ENCODE data around the gene CATSPERD. TPM values are rescaled to one million over a fixed set of nuclear protein-coding genes. Genes with fewer than 3 reads are reported as not detected.
A peak's percentile ranks its signal among the peaks of the same experiment; 100 is the strongest.

Gene CATSPERD
- total RNA-seq, 1 experiment from 2014 or later, result not detected

- no peak overlapping the region for H4K8ac ChIP-seq (replicated peaks; ENCODE audit: insufficient read length, low read depth, low read length)
- H3K18ac ChIP-seq (ENCODE audit: insufficient read length, low read depth, low read length), result no peak overlapping the region
- Mint-ChIP-seq H3K9me3 (no peaks in the 10 kb centered on the region), H3K27me3 (ENCODE audit: low read depth) (no peaks in the 10 kb centered on the region; the same call in 1 of the 2 replicates), H3K36me3 (ENCODE audit: insufficient read depth in 1 of 3, low read depth in 3 of 3) (peaks cover 14 to 44% (median 29%) of the 10 kb centered on the region in 3 experiments; a peak in 6 of 7 replicates), H3K27ac (peak overlapping the region in 1 of 3 experiments; percentile 44; a peak in 1 of 7 replicates), H3K4me3 (no peak overlapping the region), H3K4me1 (peaks cover 2 to 7% of the 10 kb centered on the region in 2 experiments; a peak in 3 of 4 replicates)
- DNase-seq, result no peak
- H2AK5ac ChIP-seq (ENCODE audit: insufficient read length, low read length), result no peak overlapping the region
- no peaks in the 10 kb centered on the region for H3K79me2 ChIP-seq (ENCODE audit: insufficient read depth, low read length)
- no peak overlapping the region for H3K9ac ChIP-seq (ENCODE audit: extremely low read depth, insufficient read length, low read length)
- no peak overlapping the region for H3T11ph ChIP-seq (ENCODE audit: low read length)
- TF ChIP-seq, protein P1, sequence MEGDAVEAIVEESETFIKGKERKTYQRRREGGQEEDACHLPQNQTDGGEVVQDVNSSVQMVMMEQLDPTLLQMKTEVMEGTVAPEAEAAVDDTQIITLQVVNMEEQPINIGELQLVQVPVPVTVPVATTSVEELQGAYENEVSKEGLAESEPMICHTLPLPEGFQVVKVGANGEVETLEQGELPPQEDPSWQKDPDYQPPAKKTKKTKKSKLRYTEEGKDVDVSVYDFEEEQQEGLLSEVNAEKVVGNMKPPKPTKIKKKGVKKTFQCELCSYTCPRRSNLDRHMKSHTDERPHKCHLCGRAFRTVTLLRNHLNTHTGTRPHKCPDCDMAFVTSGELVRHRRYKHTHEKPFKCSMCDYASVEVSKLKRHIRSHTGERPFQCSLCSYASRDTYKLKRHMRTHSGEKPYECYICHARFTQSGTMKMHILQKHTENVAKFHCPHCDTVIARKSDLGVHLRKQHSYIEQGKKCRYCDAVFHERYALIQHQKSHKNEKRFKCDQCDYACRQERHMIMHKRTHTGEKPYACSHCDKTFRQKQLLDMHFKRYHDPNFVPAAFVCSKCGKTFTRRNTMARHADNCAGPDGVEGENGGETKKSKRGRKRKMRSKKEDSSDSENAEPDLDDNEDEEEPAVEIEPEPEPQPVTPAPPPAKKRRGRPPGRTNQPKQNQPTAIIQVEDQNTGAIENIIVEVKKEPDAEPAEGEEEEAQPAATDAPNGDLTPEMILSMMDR (conservative IDR thresholded peaks at IDR 0.05), result no peak
- WGBS (ENCODE audit: extremely low coverage, insufficient read length, low lambda C conversion rate), result no CpG with 5 or more reads among the region's 13 CpGs
- H4K91ac ChIP-seq (ENCODE audit: insufficient read length, low read depth, low read length), result no peak overlapping the region
- no peaks in the 10 kb centered on the region for H3K79me1 ChIP-seq (ENCODE audit: insufficient read depth, low read depth, low read length, poor library complexity, severe bottlenecking)
- H2BK12ac ChIP-seq (ENCODE audit: insufficient read length, low read depth, low read length), result no peak overlapping the region
- H3K4me2 ChIP-seq (ENCODE audit: insufficient read depth, insufficient read length, low read length), result no peak overlapping the region
- no peak overlapping the region for H4K5ac ChIP-seq (ENCODE audit: insufficient read length, low read depth, low read length)
- H3K23ac ChIP-seq (ENCODE audit: insufficient read length, low read depth, low read length), result no peak overlapping the region
- H3K23me2 ChIP-seq (ENCODE audit: insufficient read length, low read depth, low read length, poor library complexity, severe bottlenecking), result no peaks in the 10 kb centered on the region
- H3K4me1 ChIP-seq (ENCODE audit: insufficient read depth, low read length), result no peaks in the 10 kb centered on the region
- no peaks in the 10 kb centered on the region for H4K20me1 ChIP-seq (ENCODE audit: control insufficient read depth, insufficient read depth, insufficient read length)
- no peaks in the 10 kb centered on the region for H3K27me3 ChIP-seq (ENCODE audit: insufficient read depth, low read length)
- H2BK20ac ChIP-seq (ENCODE audit: low read depth, low read length, poor library complexity, severe bottlenecking), result no peak overlapping the region
- no peak overlapping the region for H2BK5ac ChIP-seq (ENCODE audit: insufficient read length, low read length)
- no peak overlapping the region for H3K56ac ChIP-seq (ENCODE audit: insufficient read length, low read depth, low read length)
- no peak overlapping the region for H2BK120ac ChIP-seq (ENCODE audit: low read depth, low read length, poor library complexity, severe bottlenecking)
- no peak overlapping the region for H3K4ac ChIP-seq (ENCODE audit: low read depth, low read length)
- no peaks in the 10 kb centered on the region for H3K9me3 ChIP-seq (ENCODE audit: control insufficient read depth, low read depth, low read length)
- no peak overlapping the region for H3K27ac ChIP-seq (ENCODE audit: insufficient read length, low read depth, low read length)
- H2BK15ac ChIP-seq (ENCODE audit: low read depth, low read length), result no peak overlapping the region
- no peak overlapping the region for H3K14ac ChIP-seq (ENCODE audit: insufficient read depth, low read length)
- no peak overlapping the region for H2AFZ ChIP-seq (ENCODE audit: low read length)
These were observed 47.6 kb upstream of the CATSPERD start for GRCh38 chr19:5672708-5673459.

Measured in H9 (cell line).